Activated CD4-positive, alpha-beta memory T cell treated with anti-CD3 and anti-CD28 coated beads for 36 hours (primary cell): ENCODE data around the gene TOM1. TPM values are rescaled to one million over a fixed set of nuclear protein-coding genes. Genes with fewer than 3 reads are reported as not detected.

Experiments used
- CTCF ChIA-PET: fragments of 350-600 bp; sonication (Branson Sonifier 250); formaldehyde crosslinking; loops from one replicate; lab custom pipeline; 2021; ENCODE audit warnings: antibody characterized with exemption, inconsistent platforms; lab: Charles Lee
- POLR2A ChIA-PET: fragments of 350-600 bp; sonication (Branson Sonifier 250); formaldehyde crosslinking; loops from one replicate; lab custom pipeline; 2021; ENCODE audit warnings: antibody characterized with exemption; lab: Charles Lee
- DNase-seq: peaks from one replicate; pipeline ENCODE4 v3.0.0-alpha.2; 2020
- H3K27ac Mint-ChIP-seq: one replicate; pipeline ENCODE4 v1.8.0; 2021; ENCODE audit warnings: mixed read lengths
- H3K27me3 Mint-ChIP-seq: one replicate; pipeline ENCODE4 v1.8.0; 2021; ENCODE audit warnings: mixed read lengths
- H3K36me3 Mint-ChIP-seq: one replicate; pipeline ENCODE4 v1.8.0; 2021; ENCODE audit warnings: mixed read lengths
- H3K4me1 Mint-ChIP-seq: one replicate; pipeline ENCODE4 v1.8.0; 2021; ENCODE audit warnings: low read depth, mixed read lengths
- H3K4me3 Mint-ChIP-seq: one replicate; pipeline ENCODE4 v1.8.0; 2021; ENCODE audit warnings: mild to moderate bottlenecking, mixed read lengths
- H3K9me3 Mint-ChIP-seq: one replicate; pipeline ENCODE4 v1.8.0; 2021; ENCODE audit warnings: mixed read lengths
- intact Hi-C: fragments of 100-400 bp; cut with micrococcal nuclease; formaldehyde crosslinking; loops from one replicate; pipeline ENCODE4 v1.15.1; 2023
- total RNA-seq, 2 experiments: library from RNA; stranded (reverse); gene quantifications; one replicate each; pipeline ENCODE4 v1.2.3, GENCODE V29; 2021

Gene TOM1
- total RNA-seq, 2 experiments from 2014 or later = 29.8 to 31.1 TPM

GRCh38 chr22:35349704-35350538 lies 50.2 kb downstream of the TOM1 start:
- ChIA-PET POLR2A (no interaction called here), CTCF (interaction anchor here (1.1 to 2.3 kb wide), 13 partner anchors 9 to 774 kb away, joined by 3 to 38 read pairs (median 9); partner anchors contain the start of gene HMOX1)
- no peaks in the 10 kb centered on the region for H3K9me3 Mint-ChIP-seq
- H3K4me1 Mint-ChIP-seq = peaks cover 28% of the 10 kb centered on the region
- H3K27me3 Mint-ChIP-seq = no peaks in the 10 kb centered on the region
- no peak overlapping the region for H3K4me3 Mint-ChIP-seq
- intact Hi-C loops = loop anchor here (1.0 to 5.0 kb wide), 4 partner anchors 51 to 772 kb away; partner anchors contain the start of gene MCM5
- H3K27ac Mint-ChIP-seq = no peak overlapping the region
- peaks cover 4% of the 10 kb centered on the region for H3K36me3 Mint-ChIP-seq
- DNase-seq = no peak

GRCh38 chr22:35350539-35351503 lies 51.1 kb downstream of the TOM1 start:
- Mint-ChIP-seq H3K36me3 (peaks cover 1% of the 10 kb centered on the region), H3K4me1 (peaks cover 28% of the 10 kb centered on the region), H3K27me3 (no peaks in the 10 kb centered on the region), H3K27ac (no peak overlapping the region), H3K4me3 (peak overlapping the region; percentile 71), H3K9me3 (no peaks in the 10 kb centered on the region)
- POLR2A ChIA-PET = interaction anchor here (2.0 kb wide), 1 partner anchor 21 kb away, joined by 6 read pairs; no protein-coding TSS in a partner anchor
- intact Hi-C loops = loop anchor here (1.0 to 5.0 kb wide), 4 partner anchors 50 to 771 kb away; partner anchors contain the start of gene MCM5
- CTCF ChIA-PET = interaction anchor here (0.6 to 2.3 kb wide), 40 partner anchors 9 to 927 kb away, joined by 3 to 38 read pairs (median 4); partner anchors contain the start of genes APOL6, HMOX1, MB and MCM5
- peak; percentile 92 for DNase-seq

GRCh38 chr22:35352214-35353111 lies 52.8 kb downstream of the TOM1 start:
- ChIA-PET CTCF (interaction anchor here (0.5 to 1.6 kb wide), 6 partner anchors 23 to 772 kb away, joined by 3 to 8 read pairs (median 4); no protein-coding TSS in a partner anchor), POLR2A (interaction anchor here (1.1 to 2.0 kb wide), 2 partner anchors 22 to 46 kb away, joined by 3 to 6 read pairs; no protein-coding TSS in a partner anchor)
- Mint-ChIP-seq H3K4me1 (peaks cover 28% of the 10 kb centered on the region), H3K27me3 (no peaks in the 10 kb centered on the region), H3K36me3 (no peaks in the 10 kb centered on the region), H3K27ac (peak overlapping the region; percentile 79), H3K4me3 (peak overlapping the region; percentile 58), H3K9me3 (no peaks in the 10 kb centered on the region)
- intact Hi-C loops = loop anchor here (5.0 kb wide), 1 partner anchor 770 kb away; no protein-coding TSS in a partner anchor
- peak; percentile 82 for DNase-seq

- H3K4me1 Mint-ChIP-seq = peaks cover 28% of the 10 kb centered on the region
- ChIA-PET CTCF (interaction anchor here (1.2 to 1.6 kb wide), 3 partner anchors 33 to 771 kb away, joined by 3 to 8 read pairs (median 3); no protein-coding TSS in a partner anchor), POLR2A (interaction anchor here (1.1 kb wide), 1 partner anchor 46 kb away, joined by 3 read pairs; no protein-coding TSS in a partner anchor)
- no peaks in the 10 kb centered on the region for H3K9me3 Mint-ChIP-seq
- intact Hi-C loops = loop anchor here (5.0 kb wide), 1 partner anchor 769 kb away; no protein-coding TSS in a partner anchor
- H3K27me3 Mint-ChIP-seq = no peaks in the 10 kb centered on the region
- no peaks in the 10 kb centered on the region for H3K36me3 Mint-ChIP-seq
- no peak for DNase-seq
- H3K27ac Mint-ChIP-seq = no peak overlapping the region
- no peak overlapping the region for H3K4me3 Mint-ChIP-seq
Observed at GRCh38 chr22:35353318-35353717, 53.6 kb downstream of the TOM1 start.

- CTCF ChIA-PET = interaction anchor here (1.2 kb wide), 1 partner anchor 76 kb away, joined by 3 read pairs; no protein-coding TSS in a partner anchor
- intact Hi-C loops = loop anchor here (5.0 kb wide), 1 partner anchor 768 kb away; no protein-coding TSS in a partner anchor
- no peak overlapping the region for H3K4me3 Mint-ChIP-seq
Observed at GRCh38 chr22:35354068-35354467, 54.4 kb downstream of the TOM1 start.

GRCh38 chr22:35357883-35358621 lies 58.4 kb downstream of the TOM1 start:
- H3K27me3 Mint-ChIP-seq = no peaks in the 10 kb centered on the region
- POLR2A ChIA-PET = interaction anchor here (0.7 kb wide), 1 partner anchor 368 kb away, joined by 4 read pairs; no protein-coding TSS in a partner anchor
- no peaks in the 10 kb centered on the region for H3K9me3 Mint-ChIP-seq
- intact Hi-C loops = no loop called here
- H3K36me3 Mint-ChIP-seq = no peaks in the 10 kb centered on the region
- no peak for DNase-seq
- peaks cover 4% of the 10 kb centered on the region for H3K4me1 Mint-ChIP-seq
- no peak overlapping the region for H3K27ac Mint-ChIP-seq
- no peak overlapping the region for H3K4me3 Mint-ChIP-seq
- CTCF ChIA-PET = no interaction called here

More at GRCh38 chr22:35354068-35354467, 54.4 kb downstream of the TOM1 start:
- POLR2A ChIA-PET = no interaction called here
- H3K36me3 Mint-ChIP-seq = no peaks in the 10 kb centered on the region
- peaks cover 28% of the 10 kb centered on the region for H3K4me1 Mint-ChIP-seq
- no peak overlapping the region for H3K27ac Mint-ChIP-seq
- no peak for DNase-seq
- no peaks in the 10 kb centered on the region for H3K9me3 Mint-ChIP-seq
- no peaks in the 10 kb centered on the region for H3K27me3 Mint-ChIP-seq

- Mint-ChIP-seq H3K4me1 (no peaks in the 10 kb centered on the region), H3K9me3 (no peaks in the 10 kb centered on the region), H3K4me3 (no peak overlapping the region), H3K36me3 (no peaks in the 10 kb centered on the region), H3K27ac (no peak overlapping the region), H3K27me3 (peaks cover 2% of the 10 kb centered on the region)
- POLR2A ChIA-PET = no interaction called here
- CTCF ChIA-PET = interaction anchor here (0.6 to 2.9 kb wide), 3 partner anchors 9 to 71 kb away, joined by 3 to 15 read pairs (median 4); no protein-coding TSS in a partner anchor
- no peak for DNase-seq
- intact Hi-C loops = no loop called here
Observed at GRCh38 chr22:35359380-35360065, 59.8 kb downstream of the TOM1 start.

GRCh38 chr22:35361001-35361558 lies 61.4 kb downstream of the TOM1 start:
- Mint-ChIP-seq H3K4me1 (no peaks in the 10 kb centered on the region), H3K27me3 (peaks cover 10% of the 10 kb centered on the region), H3K27ac (no peak overlapping the region), H3K4me3 (no peak overlapping the region), H3K9me3 (no peaks in the 10 kb centered on the region), H3K36me3 (no peaks in the 10 kb centered on the region)
- ChIA-PET POLR2A (no interaction called here), CTCF (interaction anchor here (1.5 to 2.9 kb wide), 2 partner anchors 10 to 223 kb away, joined by 3 to 15 read pairs; no protein-coding TSS in a partner anchor)
- intact Hi-C loops = no loop called here
- DNase-seq = no peak

- DNase-seq = no peak
- Mint-ChIP-seq H3K4me3 (no peak overlapping the region), H3K4me1 (no peaks in the 10 kb centered on the region), H3K27ac (no peak overlapping the region), H3K36me3 (no peaks in the 10 kb centered on the region), H3K27me3 (peaks cover 14% of the 10 kb centered on the region), H3K9me3 (no peaks in the 10 kb centered on the region)
- intact Hi-C loops = no loop called here
- POLR2A ChIA-PET = no interaction called here
- CTCF ChIA-PET = no interaction called here
Observed at GRCh38 chr22:35363566-35364086, 63.9 kb downstream of the TOM1 start.
